Natural killer cell treated with Interleukin-12 subunit alpha and Interleukin-12 subunit beta and Interleukin-15 and Interleukin-18, amount 100 ng/mL, for 72 hours (primary cell): ENCODE data around the gene SMAD7. TPM values are rescaled to one million over a fixed set of nuclear protein-coding genes. Genes with fewer than 3 reads are reported as not detected.
A peak's percentile ranks its signal among the peaks of the same experiment; 100 is the strongest.
"Not testable (repeated sequence)": the region's sequence is repeated elsewhere in the genome, so short reads cannot be mapped to it uniquely, and the experiment has no call there.

ENCODE experiments used
- ATAC-seq, 2 donors: fragments of 150-1000 bp; cut with Tn5 transposase in 1 of 2; sonication (Bioruptor Pico), chemical (Tn5 transposase) in 1 of 2; 2 replicates each; pipeline ENCODE4 v1.10.0; 2021
- DNase-seq: peaks from one replicate; pipeline ENCODE4 v3.0.0; 2022; ENCODE audit warnings: low spot score
- H3K27ac Mint-ChIP-seq, 2 donors: 1 replicate in 1 of 2; 2 replicates in 1 of 2; pipeline ENCODE4 v1.8.0; 2022; ENCODE audit warnings: mixed read lengths in 2 of 2, mild to moderate bottlenecking in 1 of 2, moderate library complexity in 1 of 2
- H3K27me3 Mint-ChIP-seq, 2 donors: 1 replicate in 1 of 2; 2 replicates in 1 of 2; pipeline ENCODE4 v1.8.0; 2022; ENCODE audit warnings: mixed read lengths in 2 of 2
- H3K36me3 Mint-ChIP-seq: one replicate; pipeline ENCODE4 v1.8.0; 2022; ENCODE audit warnings: mixed read lengths
- H3K4me1 Mint-ChIP-seq, 2 donors: 1 replicate in 1 of 2; 2 replicates in 1 of 2; pipeline ENCODE4 v1.8.0; 2022; ENCODE audit warnings: low read depth in 2 of 2, mixed read lengths in 2 of 2, mild to moderate bottlenecking in 1 of 2
- H3K4me3 Mint-ChIP-seq: one replicate; pipeline ENCODE4 v1.8.0; 2022; ENCODE audit warnings: mixed read lengths
- H3K9me3 Mint-ChIP-seq: 2 replicates; pipeline ENCODE4 v1.8.0; 2022; ENCODE audit warnings: mixed read lengths
- total RNA-seq, 2 donors: library from RNA; stranded (reverse); gene quantifications; one replicate each; pipeline ENCODE4 v1.2.3, GENCODE V29; 2022

The SMAD7 gene
- total RNA-seq, 2 donors from 2014 or later: 49.1 to 85.8 TPM

GRCh38 chr18:48875314-48875941, 75.3 kb downstream of the SMAD7 start:
- H3K27me3 Mint-ChIP-seq: no peaks in the 10 kb centered on the region
- H3K36me3 Mint-ChIP-seq: no peaks in the 10 kb centered on the region
- no peak overlapping the region for H3K4me3 Mint-ChIP-seq
- H3K27ac Mint-ChIP-seq: peak overlapping the region in 1 of 2 donors; percentile 56
- H3K9me3 Mint-ChIP-seq: no peaks in the 10 kb centered on the region
- peaks cover 33 to 36% of the 10 kb centered on the region in 2 donors for H3K4me1 Mint-ChIP-seq
- DNase-seq: no peak
- ATAC-seq: no peak

- no peak overlapping the region for H3K4me3 Mint-ChIP-seq
Observed at GRCh38 chr18:48874701-48875162, 76.0 kb downstream of the SMAD7 start.

GRCh38 chr18:48874233-48874632, 76.5 kb downstream of the SMAD7 start:
- H3K4me1 Mint-ChIP-seq: peaks cover 30 to 40% of the 10 kb centered on the region in 2 donors
- no peak overlapping the region for H3K4me3 Mint-ChIP-seq
- DNase-seq: no peak
- no peaks in the 10 kb centered on the region for H3K36me3 Mint-ChIP-seq
- H3K27ac Mint-ChIP-seq: peak overlapping the region in 1 of 2 donors; percentile 16
- ATAC-seq: no peak
- no peaks in the 10 kb centered on the region for H3K9me3 Mint-ChIP-seq
- H3K27me3 Mint-ChIP-seq: no peaks in the 10 kb centered on the region

More at GRCh38 chr18:48874701-48875162, 76.0 kb downstream of the SMAD7 start:
- Mint-ChIP-seq H3K27me3 (no peaks in the 10 kb centered on the region), H3K27ac (peak overlapping the region; percentile 16 to 56), H3K9me3 (no peaks in the 10 kb centered on the region), H3K4me1 (peaks cover 29 to 36% of the 10 kb centered on the region in 2 donors), H3K36me3 (no peaks in the 10 kb centered on the region)
- ATAC-seq: no peak
- DNase-seq: no peak

- no peak overlapping the region for H3K4me3 Mint-ChIP-seq
- H3K27me3 Mint-ChIP-seq: no peaks in the 10 kb centered on the region
- H3K9me3 Mint-ChIP-seq: no peaks in the 10 kb centered on the region
- H3K27ac Mint-ChIP-seq: peak overlapping the region; percentile 48 to 90
- H3K36me3 Mint-ChIP-seq: no peaks in the 10 kb centered on the region
- DNase-seq: no peak
- no peak for ATAC-seq
- peaks cover 40 to 49% of the 10 kb centered on the region in 2 donors for H3K4me1 Mint-ChIP-seq
Observed at GRCh38 chr18:48872234-48873145, 78.3 kb downstream of the SMAD7 start.

GRCh38 chr18:48871391-48872166, 79.2 kb downstream of the SMAD7 start:
- Mint-ChIP-seq H3K27ac (peak overlapping the region; percentile 3 to 38), H3K4me1 (peaks cover 40 to 49% of the 10 kb centered on the region in 2 donors), H3K9me3 (no peaks in the 10 kb centered on the region), H3K27me3 (no peaks in the 10 kb centered on the region), H3K4me3 (no peak overlapping the region), H3K36me3 (no peaks in the 10 kb centered on the region)
- no peak for DNase-seq
- no peak for ATAC-seq

GRCh38 chr18:48870926-48871325, 79.8 kb downstream of the SMAD7 start:
- not testable (repeated sequence) for H3K36me3 Mint-ChIP-seq, ATAC-seq, H3K9me3 Mint-ChIP-seq, DNase-seq, H3K27me3 Mint-ChIP-seq, H3K4me3 Mint-ChIP-seq
- Mint-ChIP-seq H3K27ac (peak overlapping the region in 1 of 2 donors; percentile 38), H3K4me1 (peaks cover 40 to 49% of the 10 kb centered on the region in 2 donors)
